NCI-H187 (cell line): Measurements from ENCODE around the gene TSSK6.

Source experiments
- DNase-seq, 2 experiments: peaks; one replicate each; lab custom pipeline; 2025; lab: John Stamatoyannopoulos, UW

Gene TSSK6

DNA sequence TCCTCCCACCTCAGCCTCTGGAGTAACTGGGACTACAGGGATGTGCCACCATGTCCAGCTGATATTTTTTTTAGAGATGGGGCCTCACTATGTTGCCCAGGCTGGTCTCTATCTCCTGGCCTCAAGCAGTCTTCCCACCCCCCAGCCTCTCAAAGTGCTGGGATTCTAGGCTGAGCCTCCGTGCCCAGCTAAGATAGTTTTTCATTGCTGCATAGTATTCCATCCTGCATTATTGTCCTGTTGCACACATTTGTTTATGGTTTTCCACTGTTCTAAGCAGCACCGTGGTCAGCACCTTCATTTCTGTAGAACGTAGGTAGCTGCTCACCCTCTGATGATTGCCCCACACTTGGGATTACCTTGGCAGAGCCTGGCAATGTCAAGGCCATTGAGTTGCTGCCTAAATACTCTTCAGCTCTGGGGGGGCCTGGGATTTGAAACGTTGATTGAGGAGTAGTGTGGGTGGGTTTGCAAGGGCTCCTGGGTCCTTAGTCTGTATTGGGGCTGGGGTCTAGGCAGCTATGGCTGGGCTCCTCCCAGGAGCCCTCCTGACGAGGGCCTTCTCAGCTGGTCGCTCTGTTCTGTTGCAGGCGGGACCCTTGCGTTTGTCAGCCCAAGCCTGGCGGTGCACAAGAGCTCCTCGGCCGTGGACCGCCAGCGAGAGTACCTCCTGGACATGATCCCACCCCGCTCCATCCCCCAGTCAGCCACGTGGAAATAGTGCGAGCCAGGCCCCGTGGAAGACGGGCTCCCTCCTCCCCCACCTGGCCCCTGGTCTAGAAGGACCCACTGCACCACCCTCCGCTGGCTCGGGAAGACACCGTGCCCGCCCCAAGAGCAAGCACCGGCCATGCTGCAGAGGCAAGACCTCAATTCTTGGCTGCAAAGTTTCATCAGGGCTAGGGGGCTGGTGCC is 10.3 kb downstream of the TSSK6 start:
- DNase-seq, result no peak

- no peak for DNase-seq
Measured at GRCh38 chr19:19502808-19503602, 12.3 kb downstream of the TSSK6 start.

DNA sequence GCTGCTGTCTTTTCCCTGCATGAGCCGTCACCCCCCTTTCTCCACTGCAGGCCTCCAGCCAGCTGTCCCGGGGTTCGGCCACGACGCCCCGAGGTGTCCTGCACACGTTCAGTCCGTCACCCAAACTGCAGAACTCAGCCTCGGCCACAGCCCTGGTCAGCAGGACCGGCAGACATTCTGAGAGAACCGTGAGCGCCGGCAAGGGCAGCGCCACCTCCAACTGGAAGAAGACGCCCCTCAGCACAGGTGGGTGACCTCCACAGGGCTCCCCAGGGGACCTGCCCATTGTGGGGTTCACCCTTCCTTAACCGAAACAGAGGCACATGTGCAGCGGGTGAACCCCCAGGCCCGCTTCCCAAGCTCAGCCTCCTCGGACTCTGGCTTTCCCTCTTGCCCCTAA is 13.1 kb downstream of the TSSK6 start:
- DNase-seq, result no peak

DNA sequence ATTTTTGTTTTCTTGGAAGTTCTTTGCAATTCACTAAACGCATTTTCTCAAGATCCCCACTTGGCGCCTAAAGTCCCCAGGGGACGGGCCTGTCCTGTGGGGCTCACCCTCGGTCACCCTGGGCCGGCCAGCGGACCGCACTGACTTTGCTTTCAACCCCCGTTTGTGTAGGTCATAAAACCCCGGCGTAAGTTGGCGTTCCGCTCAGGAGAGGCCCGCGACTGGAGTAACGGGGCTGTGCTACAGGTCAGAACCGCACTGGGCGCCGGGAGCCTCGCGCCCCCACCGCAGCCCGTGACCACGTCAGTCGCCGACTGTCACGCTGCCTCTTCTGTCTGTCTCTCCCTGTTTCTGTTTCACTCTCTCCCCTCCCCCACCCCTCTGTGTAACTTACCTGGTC is 13.6 kb downstream of the TSSK6 start:
- DNase-seq, result no peak

DNA sequence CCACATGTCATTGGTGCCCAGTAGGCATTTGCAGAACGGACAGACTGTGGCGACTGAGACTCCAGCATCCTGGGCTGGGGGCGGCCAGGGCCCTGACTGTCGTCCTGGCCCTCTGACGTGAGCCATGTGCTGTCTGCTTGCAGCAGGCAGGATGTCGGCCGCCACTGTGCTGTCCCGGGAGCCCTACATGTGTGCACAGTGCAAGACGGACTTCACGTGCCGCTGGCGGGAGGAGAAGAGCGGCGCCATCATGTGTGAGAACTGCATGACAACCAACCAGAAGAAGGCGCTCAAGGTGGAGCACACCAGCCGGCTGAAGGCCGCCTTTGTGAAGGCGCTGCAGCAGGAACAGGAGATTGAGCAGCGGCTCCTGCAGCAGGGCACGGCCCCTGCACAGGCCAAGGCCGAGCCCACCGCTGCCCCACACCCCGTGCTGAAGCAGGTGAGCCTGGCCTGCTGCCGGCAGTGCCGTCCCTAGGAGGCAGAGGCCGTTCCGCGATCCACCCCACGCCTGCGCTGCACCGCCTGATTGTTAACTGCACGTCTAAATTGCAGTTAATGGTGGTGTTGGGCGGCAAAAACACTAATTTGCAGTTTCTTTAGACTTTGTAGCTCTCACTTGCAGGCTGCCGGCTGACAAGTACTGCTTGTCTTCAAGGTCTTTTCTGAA is 14.2 kb downstream of the TSSK6 start:
- no peak for DNase-seq

DNA sequence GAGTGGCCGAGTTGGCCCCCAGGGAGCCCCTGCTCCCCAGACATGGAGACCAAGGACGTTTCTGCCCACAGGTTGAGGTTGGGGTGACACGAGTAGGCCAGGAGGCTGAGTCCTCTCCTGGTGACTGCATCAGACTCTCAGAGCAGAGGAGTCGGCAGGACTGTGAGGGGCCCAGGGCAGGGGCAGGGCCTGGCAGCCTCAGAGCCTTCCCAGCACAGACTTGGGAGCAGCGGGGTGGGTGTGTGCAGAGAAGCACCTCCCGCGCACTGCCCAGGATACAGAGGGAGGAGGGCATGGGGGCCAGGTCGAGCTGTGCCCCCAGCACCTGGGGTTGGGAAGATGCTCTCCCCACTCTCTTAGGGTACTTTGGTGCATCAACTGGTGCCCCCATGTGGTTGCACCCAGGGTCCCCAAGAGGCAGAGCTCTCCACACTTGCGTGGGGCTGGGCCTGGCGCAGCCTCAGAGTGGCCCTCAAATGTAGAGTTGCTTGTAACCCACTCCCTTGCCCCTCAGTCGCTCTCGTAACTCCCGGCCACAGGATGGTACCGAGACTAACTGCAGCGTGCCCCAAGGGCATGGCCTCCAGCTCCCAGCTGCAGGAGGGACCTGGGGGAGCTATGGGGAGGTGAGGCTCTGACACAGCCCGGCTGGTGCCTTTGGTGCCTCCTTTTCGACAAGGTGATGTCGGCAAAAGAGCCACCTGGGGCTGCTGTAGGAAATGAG is 15.9 kb downstream of the TSSK6 start:
- no peak for DNase-seq

DNA sequence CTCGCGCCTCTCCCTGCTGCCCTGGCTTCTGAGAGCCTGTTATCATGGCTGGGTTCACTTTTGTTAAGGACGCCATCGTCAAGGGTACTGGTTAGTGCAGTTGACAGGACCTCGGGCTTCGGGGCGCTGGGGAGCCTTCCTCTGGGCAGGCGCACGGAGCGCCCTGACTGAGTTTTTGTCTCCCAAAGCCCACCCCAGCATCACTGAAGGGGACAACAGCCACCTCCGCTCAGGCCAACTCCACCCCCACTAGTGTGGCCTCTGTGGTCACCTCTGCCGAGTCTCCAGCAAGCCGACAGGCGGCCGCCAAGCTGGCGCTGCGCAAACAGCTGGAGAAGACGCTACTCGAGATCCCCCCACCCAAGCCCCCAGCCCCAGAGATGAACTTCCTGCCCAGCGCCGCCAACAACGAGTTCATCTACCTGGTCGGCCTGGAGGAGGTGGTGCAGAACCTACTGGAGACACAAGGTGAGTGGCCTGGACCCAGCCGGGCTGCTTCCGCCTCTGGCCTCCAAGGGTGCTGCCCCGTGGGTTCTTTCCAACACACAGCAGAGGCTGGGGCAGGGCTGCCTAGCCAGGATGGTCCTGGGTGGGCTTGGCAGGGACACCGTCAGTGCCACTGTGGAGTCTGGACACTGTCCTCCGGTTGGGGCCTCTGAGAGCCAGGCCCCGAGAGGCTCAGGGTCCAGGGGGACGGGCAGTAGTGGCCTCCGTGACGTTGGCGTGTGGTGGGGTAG is 16.9 kb downstream of the TSSK6 start:
- no peak for DNase-seq

- DNase-seq, result no peak
Measured at GRCh38 chr19:19495614-19496603, 19.4 kb downstream of the TSSK6 start.

DNA sequence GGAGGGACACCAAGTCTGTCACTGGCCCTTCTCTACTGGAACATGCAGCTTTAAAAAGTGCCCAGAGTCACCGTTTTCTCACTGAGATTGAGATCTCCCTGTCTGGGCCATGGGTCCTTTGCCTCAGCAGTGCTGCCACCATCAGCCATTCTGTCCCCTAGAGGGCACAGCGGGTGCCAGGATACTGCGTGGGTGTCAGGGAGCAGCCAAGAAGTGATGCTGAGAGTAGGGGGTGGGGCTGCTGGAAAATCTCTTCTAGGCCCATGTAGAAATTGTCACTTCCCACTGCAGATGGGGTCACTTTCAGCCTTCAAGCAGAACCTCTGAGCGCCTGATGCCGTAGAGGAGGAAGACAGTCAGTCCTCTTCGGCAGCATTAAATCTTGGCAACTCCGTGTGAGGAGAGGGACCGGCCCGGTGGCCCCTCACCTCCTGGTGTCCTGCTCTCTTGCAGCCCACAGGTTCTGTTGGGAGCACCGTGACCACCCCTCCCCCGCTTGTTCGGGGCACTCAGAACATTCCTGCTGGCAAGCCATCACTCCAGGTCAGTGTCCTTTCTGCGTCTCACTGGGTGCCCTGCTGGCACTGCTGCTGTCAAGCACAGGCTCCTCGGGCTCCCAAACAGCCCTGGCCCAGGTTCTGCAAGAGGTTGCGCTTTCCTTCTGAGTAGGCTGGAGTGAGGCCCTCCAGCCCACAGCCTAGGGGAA is 21.4 kb downstream of the TSSK6 start:
- DNase-seq, result no peak

- DNase-seq, result no peak
Measured at GRCh38 chr19:19492026-19492610, 23.2 kb downstream of the TSSK6 start.

DNA sequence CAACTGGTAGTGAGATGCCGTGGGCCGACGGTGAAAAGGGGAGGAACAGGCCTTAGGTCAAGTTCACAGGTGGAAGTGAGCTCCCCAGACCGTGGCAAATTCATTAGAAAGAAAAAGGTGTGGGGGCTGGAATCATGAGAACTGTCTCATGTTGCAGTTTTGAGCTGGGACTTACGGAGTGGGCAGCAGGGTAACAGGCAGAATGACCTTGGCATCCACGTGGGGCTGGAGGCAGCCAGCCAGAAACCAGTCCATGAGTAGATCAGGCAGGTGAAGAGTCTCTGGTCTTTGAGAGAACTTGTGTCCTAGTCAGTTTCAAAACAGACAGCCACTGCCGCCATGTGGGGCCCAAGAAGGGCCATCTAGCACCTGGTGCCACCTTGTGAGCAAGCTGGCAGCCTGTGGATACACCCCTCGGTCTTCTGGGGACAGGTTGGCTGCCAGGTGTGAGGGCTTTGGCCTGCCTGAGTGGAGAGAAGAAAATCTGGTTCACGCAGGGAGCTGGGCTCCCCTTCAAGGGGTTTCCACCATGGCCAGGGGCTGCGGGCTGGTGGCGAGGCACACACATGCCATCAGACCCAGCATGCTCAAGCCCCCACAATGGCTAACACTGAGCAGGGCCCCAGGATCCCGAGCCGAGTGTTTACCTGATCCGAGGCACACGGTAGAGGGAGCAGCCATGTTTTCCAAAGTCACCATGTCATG is 23.9 kb downstream of the TSSK6 start:
- DNase-seq, result no peak

DNA sequence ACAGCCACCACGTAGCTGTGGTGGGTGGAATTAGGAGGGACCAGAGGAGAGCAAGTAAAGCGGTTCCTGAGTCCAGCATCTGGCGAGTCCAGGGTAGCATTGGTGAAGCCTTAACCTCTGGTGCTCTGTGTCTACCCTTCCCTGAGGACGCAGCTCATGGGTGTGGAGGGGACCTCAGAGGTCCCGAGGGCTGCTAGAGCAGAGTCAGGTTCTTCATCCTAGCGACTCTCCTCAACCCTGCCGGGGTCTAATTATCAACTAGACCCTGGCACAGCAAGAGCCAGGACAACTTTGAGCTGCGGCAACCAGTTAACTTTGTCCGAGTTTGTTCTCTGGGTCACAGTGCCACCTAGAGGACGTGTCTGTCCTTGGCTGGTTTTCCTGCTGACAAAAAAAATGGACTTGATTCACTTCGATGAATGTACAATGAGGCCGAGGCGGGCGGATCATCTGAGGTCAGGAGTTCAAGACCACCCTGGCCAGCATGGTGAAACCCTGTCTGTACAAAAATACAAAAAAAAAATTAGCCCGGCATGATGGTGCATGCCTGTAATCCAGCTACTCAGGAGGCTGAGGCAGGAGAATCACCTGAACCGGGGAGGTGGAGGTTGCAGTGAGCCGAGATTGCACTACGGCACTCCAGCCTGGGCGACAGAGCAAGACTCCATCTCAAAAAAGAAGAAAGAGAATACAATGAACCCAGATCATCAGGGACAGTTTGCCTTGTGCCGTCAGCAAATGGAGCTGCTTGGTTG is 25.0 kb downstream of the TSSK6 start:
- peak in 1 of 2 experiments; percentile 15 for DNase-seq

DNA sequence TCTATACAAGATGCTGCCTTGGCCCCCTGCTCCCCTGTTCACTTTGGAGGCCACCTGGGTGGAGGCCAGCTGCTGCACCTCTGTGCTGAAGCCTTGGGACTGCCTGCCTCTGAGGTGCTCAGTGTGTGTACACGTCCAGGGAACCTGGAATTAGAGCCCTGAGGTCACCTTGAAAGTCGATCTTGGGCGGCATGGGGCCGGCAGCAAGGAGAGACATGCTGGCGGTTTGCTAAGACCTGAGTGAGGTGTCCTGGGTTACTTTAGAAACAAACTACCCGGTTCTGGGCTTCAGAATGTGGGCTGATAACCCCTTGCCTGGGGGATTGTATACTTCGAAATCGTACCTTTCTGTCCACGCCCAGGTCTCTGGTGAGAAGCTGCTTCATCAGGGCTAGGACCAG is 25.5 kb downstream of the TSSK6 start:
- DNase-seq, result no peak

- DNase-seq, result no peak
Measured at GRCh38 chr19:19488875-19489690, 26.3 kb downstream of the TSSK6 start.

GRCh38 chr19:19487950-19488874 is 27.1 kb downstream of the TSSK6 start:
- DNase-seq, result no peak
